Neuronal stem cell (in vitro differentiated cells): ENCODE measurements around the gene KRTAP5-11.
"Not testable (repeated sequence)": the region's sequence is repeated elsewhere in the genome, so short reads cannot be mapped to it uniquely, and the experiment has no call there.

Experiments
- DNase-seq: peaks from one replicate; pipeline ENCODE4 v3.0.0-alpha.2; 2013; ENCODE audit warnings: low spot score
- H2AFZ ChIP-seq: one replicate; pipeline ENCODE4 v1.6.1; 2013; ENCODE audit warnings: mild to moderate bottlenecking, low read length, inconsistent platforms
- H2AK5ac ChIP-seq: 2 replicates; pipeline ENCODE4 v1.6.1; 2013; ENCODE audit warnings: low read depth, mild to moderate bottlenecking, inconsistent platforms, low read length, moderate library complexity, mixed read lengths
- H2BK120ac ChIP-seq: 2 replicates; pipeline ENCODE4 v1.6.1; 2013; ENCODE audit warnings: low read depth, mild to moderate bottlenecking, inconsistent platforms, low read length, moderate library complexity, mixed read lengths
- H2BK12ac ChIP-seq: one replicate; pipeline ENCODE4 v1.6.1; 2013; ENCODE audit warnings: low read length, inconsistent platforms
- H2BK15ac ChIP-seq: 2 replicates; pipeline ENCODE4 v1.6.1; 2013; ENCODE audit warnings: mild to moderate bottlenecking, low read length, inconsistent platforms, mixed read lengths
- H2BK5ac ChIP-seq: one replicate; pipeline ENCODE4 v1.6.1; 2013; ENCODE audit warnings: inconsistent platforms, mild to moderate bottlenecking, low read length, moderate library complexity
- H3K14ac ChIP-seq: one replicate; pipeline ENCODE4 v1.6.1; 2013; ENCODE audit warnings: low read length, inconsistent platforms
- H3K18ac ChIP-seq: 2 replicates; pipeline ENCODE4 v1.6.1; 2013; ENCODE audit warnings: low read length, inconsistent platforms
- H3K23ac ChIP-seq: 2 replicates; pipeline ENCODE4 v1.6.1; 2013; ENCODE audit warnings: low read depth, mild to moderate bottlenecking, mixed read lengths, low read length, inconsistent platforms; ENCODE audit not compliant: poor library complexity
- H3K27ac ChIP-seq: replicated peaks from 3 replicates; pipeline ENCODE4 v1.5.1; 2013; ENCODE audit warnings: low read length, inconsistent platforms
- H3K27me3 ChIP-seq, 3 experiments: 2 replicates each; pipeline ENCODE4 v1.6.1; 2013; ENCODE audit warnings: low read length in 3 of 3, mild to moderate bottlenecking in 2 of 3, inconsistent platforms in 1 of 3, low read depth in 1 of 3, mixed read lengths in 1 of 3, moderate library complexity in 1 of 3; ENCODE audit not compliant: control insufficient read depth in 3 of 3, insufficient read depth in 3 of 3
- H3K36me3 ChIP-seq, 2 donors: replicated peaks in 1 of 2; 2 replicates each; pipeline ENCODE4 v1.6.1; 2013; ENCODE audit warnings: low read length in 2 of 2; ENCODE audit not compliant: control insufficient read depth in 2 of 2, insufficient read depth in 2 of 2
- H3K4ac ChIP-seq: 2 replicates; pipeline ENCODE4 v1.6.1; 2013; ENCODE audit warnings: inconsistent platforms, mild to moderate bottlenecking, low read length, moderate library complexity
- H3K4me1 ChIP-seq, 2 donors: 1 replicate in 1 of 2; 2 replicates in 1 of 2; pipeline ENCODE4 v1.6.1; 2013; ENCODE audit warnings: low read length in 2 of 2, low read depth in 1 of 2; ENCODE audit not compliant: control insufficient read depth in 2 of 2, insufficient read depth in 1 of 2
- H3K4me2 ChIP-seq: one replicate; pipeline ENCODE4 v1.6.1; 2013; ENCODE audit warnings: mild to moderate bottlenecking, low read length, inconsistent platforms; ENCODE audit not compliant: insufficient read depth, poor library complexity, severe bottlenecking
- H3K4me3 ChIP-seq, 2 donors: 2 replicates each; pipeline ENCODE4 v1.5.1; 2013; ENCODE audit warnings: low read length in 2 of 2, mild to moderate bottlenecking in 2 of 2, inconsistent platforms in 1 of 2, moderate library complexity in 1 of 2
- H3K79me1 ChIP-seq: one replicate; pipeline ENCODE4 v1.6.1; 2013; ENCODE audit warnings: low read depth, mild to moderate bottlenecking, inconsistent platforms, low read length, moderate library complexity
- H3K9ac ChIP-seq: one replicate; pipeline ENCODE4 v1.6.1; 2013; ENCODE audit warnings: mild to moderate bottlenecking, low read depth, low read length, inconsistent platforms; ENCODE audit not compliant: poor library complexity
- H3K9me3 ChIP-seq, 2 donors: replicated peaks in 1 of 2; 2 replicates each; pipeline versions ENCODE3 to v1.6.1; 2013; ENCODE audit warnings: low read length in 2 of 2, mild to moderate bottlenecking in 2 of 2, inconsistent platforms in 1 of 2, low read depth in 1 of 2, mixed read lengths in 1 of 2, moderate library complexity in 1 of 2; ENCODE audit not compliant: control insufficient read depth in 2 of 2, insufficient read depth in 1 of 2
- H4K8ac ChIP-seq: one replicate; pipeline ENCODE4 v1.6.1; 2013; ENCODE audit warnings: low read depth, mild to moderate bottlenecking, inconsistent platforms, low read length, moderate library complexity
- H4K91ac ChIP-seq: one replicate; pipeline ENCODE4 v1.6.1; 2013; ENCODE audit warnings: low read length, low read depth, mild to moderate bottlenecking, inconsistent platforms; ENCODE audit not compliant: poor library complexity
- WGBS, 2 donors: extraction: QIAGEN DNeasy Blood & Tissue Kit; methylation state at CpG; one replicate each; pipeline ENCODE4 v1.1.7; 2013; ENCODE audit warnings: missing lambda C conversion rate in 2 of 2, mixed read lengths in 1 of 2; ENCODE audit not compliant: insufficient read length in 2 of 2, insufficient replicate concordance in 1 of 2; ENCODE audit errors: extremely low coverage in 2 of 2; 5-methylcytosine and 5-hydroxymethylcytosine counted together

The KRTAP5-11 gene

DNA sequence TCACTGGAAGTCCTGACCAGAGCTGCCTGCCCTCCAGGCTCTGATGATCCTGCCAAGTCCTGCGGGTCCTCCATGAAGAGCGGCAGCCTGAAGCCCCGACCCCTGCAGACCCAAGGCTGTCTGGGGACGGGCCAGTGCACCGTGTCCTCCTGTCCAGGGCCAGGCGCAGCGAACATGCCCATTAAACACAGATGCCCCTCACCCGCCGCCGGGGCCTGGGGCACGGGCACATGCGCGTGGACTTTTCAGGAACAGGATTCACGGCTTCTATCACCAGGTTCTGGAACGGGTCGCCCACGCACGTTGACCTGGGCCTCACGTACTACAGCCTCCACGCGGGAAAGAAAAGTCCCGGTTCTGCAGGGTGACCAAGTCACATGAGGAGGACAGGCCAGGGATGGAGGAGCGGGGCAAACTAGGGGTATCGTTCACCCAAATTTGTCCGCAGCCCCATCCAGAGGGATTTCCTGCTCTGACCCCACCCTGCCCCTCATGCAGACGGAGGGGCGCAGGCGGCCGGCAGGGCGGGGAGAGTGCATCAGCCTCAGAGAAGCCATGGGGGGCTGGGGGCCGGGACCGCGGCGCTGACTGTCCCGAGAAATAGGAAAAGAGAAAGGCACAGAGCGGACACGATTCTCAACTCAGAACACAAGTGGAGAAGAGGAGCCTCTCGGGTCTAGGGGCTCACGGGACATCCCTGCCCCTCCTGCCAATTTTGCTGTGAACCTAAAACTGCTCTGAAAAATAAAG is 11.4 kb downstream of the KRTAP5-11 start:
- not testable (repeated sequence) for H3K14ac ChIP-seq, DNase-seq, H2BK15ac ChIP-seq, H3K4me3 ChIP-seq, H3K27me3 ChIP-seq, H2BK120ac ChIP-seq, H4K91ac ChIP-seq, H3K9ac ChIP-seq, H2BK5ac ChIP-seq, H3K36me3 ChIP-seq, H3K4ac ChIP-seq, H4K8ac ChIP-seq, H3K27ac ChIP-seq, H3K9me3 ChIP-seq, H3K4me2 ChIP-seq, H3K18ac ChIP-seq, H2BK12ac ChIP-seq, H2AFZ ChIP-seq, H2AK5ac ChIP-seq, H3K79me1 ChIP-seq
- WGBS, 2 donors, result no CpG with 5 or more reads among the region's 39 CpGs
- Histone ChIP-seq H3K23ac (peak overlapping the region; percentile 1), H3K4me1 (peaks cover 0 to 10% of the 10 kb centered on the region in 2 donors)

GRCh38 chr11:71568704-71569349 is 13.8 kb downstream of the KRTAP5-11 start:
- Histone ChIP-seq H3K4me3 (no peak overlapping the region), H3K9me3 (peaks cover 0 to 4% of the 10 kb centered on the region in 2 donors), H2AK5ac (no peak overlapping the region), H3K27ac (no peak overlapping the region), H2BK15ac (no peak overlapping the region), H3K27me3 (peaks cover 0 to 7% (median 1%) of the 10 kb centered on the region in 3 experiments), H4K8ac (no peak overlapping the region), H3K9ac (peak overlapping the region; percentile 57), H3K4me2 (no peak overlapping the region), H2AFZ (no peak overlapping the region), H3K36me3 (no peaks in the 10 kb centered on the region), H4K91ac (no peak overlapping the region), H3K4me1 (peaks cover 0 to 5% of the 10 kb centered on the region in 2 donors), H3K23ac (no peak overlapping the region), H2BK5ac (no peak overlapping the region), H2BK12ac (no peak overlapping the region), H2BK120ac (no peak overlapping the region), H3K14ac (no peak overlapping the region), H3K79me1 (no peaks in the 10 kb centered on the region), H3K18ac (peak overlapping the region; percentile 11), H3K4ac (no peak overlapping the region)
- WGBS, 2 donors, result no CpG with 5 or more reads among the region's 8 CpGs
- no peak for DNase-seq

- not testable (repeated sequence) for H3K4me3 ChIP-seq, H3K9ac ChIP-seq, H2AK5ac ChIP-seq, H2BK120ac ChIP-seq, H3K9me3 ChIP-seq, H3K23ac ChIP-seq, H3K4me1 ChIP-seq, H3K4me2 ChIP-seq, H3K4ac ChIP-seq, H3K79me1 ChIP-seq, H3K27ac ChIP-seq, H3K36me3 ChIP-seq, H4K8ac ChIP-seq, H2AFZ ChIP-seq, H3K27me3 ChIP-seq, DNase-seq, H2BK5ac ChIP-seq, H3K18ac ChIP-seq, H4K91ac ChIP-seq, H2BK12ac ChIP-seq, H2BK15ac ChIP-seq
- no CpG with 5 or more reads among the region's 8 CpGs for WGBS, 2 donors
- peak overlapping the region; percentile 14 for H3K14ac ChIP-seq
Measured at GRCh38 chr11:71567633-71568032, 15.0 kb downstream of the KRTAP5-11 start.
